Uterus (tissue), 2 donors: ENCODE data around the gene NAA60.

Source experiments
- POLR2A ChIP-seq, 2 donors: fragments of 450-650 bp; IDR thresholded peaks; one replicate each; pipeline ENCODE4 v1.6.1; 2016; ENCODE audit warnings: antibody characterized with exemption in 2 of 2, mild to moderate bottlenecking in 1 of 2, moderate library complexity in 1 of 2
- TF ChIP-seq, protein P1 (sequence below), 4 experiments: fragments of 200-600 bp in 2 of 4; fragments of 450-650 bp in 2 of 4; sonication (generic) in 2 of 4; IDR thresholded peaks; one replicate each; pipeline ENCODE4 v1.5.1; 2016 to 2019; ENCODE audit warnings: antibody characterized with exemption in 4 of 4, mild to moderate bottlenecking in 2 of 4, moderate library complexity in 1 of 4

GRCh38 chr16:3528406-3528805, 84.9 kb downstream of the NAA60 start:
- TF ChIP-seq, protein P1, sequence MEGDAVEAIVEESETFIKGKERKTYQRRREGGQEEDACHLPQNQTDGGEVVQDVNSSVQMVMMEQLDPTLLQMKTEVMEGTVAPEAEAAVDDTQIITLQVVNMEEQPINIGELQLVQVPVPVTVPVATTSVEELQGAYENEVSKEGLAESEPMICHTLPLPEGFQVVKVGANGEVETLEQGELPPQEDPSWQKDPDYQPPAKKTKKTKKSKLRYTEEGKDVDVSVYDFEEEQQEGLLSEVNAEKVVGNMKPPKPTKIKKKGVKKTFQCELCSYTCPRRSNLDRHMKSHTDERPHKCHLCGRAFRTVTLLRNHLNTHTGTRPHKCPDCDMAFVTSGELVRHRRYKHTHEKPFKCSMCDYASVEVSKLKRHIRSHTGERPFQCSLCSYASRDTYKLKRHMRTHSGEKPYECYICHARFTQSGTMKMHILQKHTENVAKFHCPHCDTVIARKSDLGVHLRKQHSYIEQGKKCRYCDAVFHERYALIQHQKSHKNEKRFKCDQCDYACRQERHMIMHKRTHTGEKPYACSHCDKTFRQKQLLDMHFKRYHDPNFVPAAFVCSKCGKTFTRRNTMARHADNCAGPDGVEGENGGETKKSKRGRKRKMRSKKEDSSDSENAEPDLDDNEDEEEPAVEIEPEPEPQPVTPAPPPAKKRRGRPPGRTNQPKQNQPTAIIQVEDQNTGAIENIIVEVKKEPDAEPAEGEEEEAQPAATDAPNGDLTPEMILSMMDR (IDR thresholded peaks at IDR 0.05), result no peak
- no peak for TF ChIP-seq POLR2A (IDR thresholded peaks at IDR 0.05)
